T-helper 1 cell (primary cell): ENCODE data around the gene PARD6G.
A peak's percentile ranks its signal among the peaks of the same experiment; 100 is the strongest.
"Not testable (repeated sequence)": the region's sequence is repeated elsewhere in the genome, so short reads cannot be mapped to it uniquely, and the experiment has no call there.

Source experiments
- DNase-seq, 5 donors: peaks; one replicate each; pipeline ENCODE4 v3.0.0-alpha.2; 2012 to 2020

The PARD6G gene

GRCh38 chr18:80170395-80171053 lies 76.8 kb downstream of the PARD6G start:
- no peak for DNase-seq

GRCh38 chr18:80169607-80170006 lies 77.7 kb downstream of the PARD6G start:
- no peak for DNase-seq

GRCh38 chr18:80168982-80169381 lies 78.3 kb downstream of the PARD6G start:
- no peak for DNase-seq

GRCh38 chr18:80168346-80168745 lies 79.0 kb downstream of the PARD6G start:
- no peak for DNase-seq

GRCh38 chr18:80167931-80168330 lies 79.4 kb downstream of the PARD6G start:
- no peak for DNase-seq

GRCh38 chr18:80167331-80167730 lies 80.0 kb downstream of the PARD6G start:
- DNase-seq, result no peak

GRCh38 chr18:80166725-80167124 lies 80.6 kb downstream of the PARD6G start:
- no peak for DNase-seq

- DNase-seq, result no peak
These were observed 81.1 kb downstream of the PARD6G start for GRCh38 chr18:80166240-80166639.

GRCh38 chr18:80164727-80165355 lies 82.5 kb downstream of the PARD6G start:
- not testable (repeated sequence) for DNase-seq

- DNase-seq, result no peak
These were observed 84.1 kb downstream of the PARD6G start for GRCh38 chr18:80163183-80163582.

- no peak for DNase-seq
These were observed 85.4 kb downstream of the PARD6G start for GRCh38 chr18:80161781-80162417.

- peak in 3 of 5 donors; percentile 8 to 24 (median 23) for DNase-seq
These were observed 87.3 kb downstream of the PARD6G start for GRCh38 chr18:80159713-80160636.

- no peak for DNase-seq
These were observed 88.9 kb downstream of the PARD6G start for GRCh38 chr18:80158365-80158764.

- DNase-seq, result peak in 3 of 5 donors; percentile 50 to 63 (median 50)
These were observed 89.5 kb downstream of the PARD6G start for GRCh38 chr18:80157708-80158343.

- peak in 1 of 5 donors; percentile 43 for DNase-seq
These were observed 93.0 kb downstream of the PARD6G start for GRCh38 chr18:80154293-80154692.

- no peak for DNase-seq
These were observed 97.6 kb downstream of the PARD6G start for GRCh38 chr18:80149667-80150066.

GRCh38 chr18:80148326-80149199 lies 98.8 kb downstream of the PARD6G start:
- no peak for DNase-seq

- peak in 4 of 5 donors; percentile 43 to 65 (median 56) for DNase-seq
These were observed 99.6 kb downstream of the PARD6G start for GRCh38 chr18:80147418-80148325.

GRCh38 chr18:80147037-80147417 lies 100.3 kb downstream of the PARD6G start:
- DNase-seq, result no peak

GRCh38 chr18:80145196-80145804 lies 102.0 kb downstream of the PARD6G start:
- no peak for DNase-seq
